SK-N-SH treated with all-trans-retinoic acid at 6 μM for 48 hours (cell line): ENCODE data around the gene SCFD1.

ENCODE experiments used
- ATAC-seq: fragments of 200-7000 bp; cut with Tn5 transposase; 3 replicates; pipeline ENCODE4 v1.9.1; 2020; ENCODE audit warnings: mild to moderate bottlenecking, moderate library complexity
- ARNTL ChIP-seq: fragments of 450-650 bp; formaldehyde crosslinking; IDR thresholded peaks from 2 replicates; pipeline ENCODE4 v1.5.0; 2020; ENCODE audit warnings: low read depth, mild to moderate bottlenecking, moderate library complexity, borderline replicate concordance
- BACH2 ChIP-seq: fragments of 250-450 bp; sonication (Bioruptor Pico); IDR thresholded peaks from 2 replicates; pipeline ENCODE4 v1.9.0; 2021; ENCODE audit warnings: mild to moderate bottlenecking, borderline replicate concordance
- CSDC2 ChIP-seq: fragments of 250-450 bp; sonication (Bioruptor Pico); IDR thresholded peaks from 2 replicates; pipeline ENCODE4 v1.5.0; 2020; ENCODE audit warnings: mild to moderate bottlenecking, moderate library complexity
- ESRRG ChIP-seq: fragments of 250-450 bp; sonication (Bioruptor Pico); IDR thresholded peaks from 2 replicates; pipeline ENCODE4 v1.6.1; 2021; ENCODE audit warnings: mild to moderate bottlenecking
- ISL1 ChIP-seq: fragments of 250-450 bp; sonication (Bioruptor Pico); IDR thresholded peaks from 2 replicates; pipeline ENCODE4 v2.1.2; 2022; ENCODE audit warnings: mild to moderate bottlenecking, moderate library complexity
- OSR1 ChIP-seq: fragments of 250-450 bp; sonication (Bioruptor Pico); IDR thresholded peaks from 2 replicates; pipeline ENCODE4 v1.8.0; 2022; ENCODE audit warnings: moderate library complexity, mild to moderate bottlenecking, inconsistent platforms
- PPARA ChIP-seq: fragments of 250-450 bp; sonication (Bioruptor Pico); IDR thresholded peaks from 2 replicates; pipeline ENCODE4 v1.5.0; 2020; ENCODE audit warnings: mild to moderate bottlenecking, borderline replicate concordance
- RARB ChIP-seq: fragments of 250-450 bp; sonication (Bioruptor Pico); IDR thresholded peaks from 2 replicates; pipeline ENCODE4 v1.8.0; 2021; ENCODE audit warnings: mild to moderate bottlenecking, moderate library complexity
- SNAI2 ChIP-seq: fragments of 250-450 bp; sonication (Bioruptor Pico); IDR thresholded peaks from 2 replicates; pipeline ENCODE4 v1.5.0; 2020; ENCODE audit warnings: mild to moderate bottlenecking, moderate library complexity
- TCF4 ChIP-seq: fragments of 250-450 bp; sonication (Bioruptor Pico); IDR thresholded peaks from 2 replicates; pipeline ENCODE4 v1.8.0; 2021; ENCODE audit warnings: mild to moderate bottlenecking, moderate library complexity, borderline replicate concordance
- TOX ChIP-seq: fragments of 250-450 bp; sonication (Bioruptor Pico); IDR thresholded peaks from 2 replicates; pipeline ENCODE4 v1.8.0; 2021; ENCODE audit warnings: mild to moderate bottlenecking, moderate library complexity, borderline replicate concordance
- ZC3H10 ChIP-seq: fragments of 250-450 bp; sonication (Bioruptor Pico); IDR thresholded peaks from 2 replicates; pipeline ENCODE4 v1.5.1; 2021; ENCODE audit warnings: mild to moderate bottlenecking, moderate library complexity
- ZFP3 ChIP-seq: fragments of 250-450 bp; sonication (Bioruptor Pico); IDR thresholded peaks from 2 replicates; pipeline ENCODE4 v1.5.0; 2020; ENCODE audit warnings: mild to moderate bottlenecking, moderate library complexity
- ZNF70 ChIP-seq: fragments of 450-650 bp; formaldehyde crosslinking; IDR thresholded peaks from 2 replicates; pipeline ENCODE4 v1.5.0; 2020; ENCODE audit warnings: mild to moderate bottlenecking, moderate library complexity
- ZNF8 ChIP-seq: fragments of 450-650 bp; formaldehyde crosslinking; IDR thresholded peaks from 2 replicates; pipeline ENCODE4 v1.5.0; 2020; ENCODE audit warnings: mild to moderate bottlenecking, moderate library complexity
- TF ChIP-seq, protein P1 (sequence below): fragments of 250-450 bp; sonication (Bioruptor Pico); IDR thresholded peaks from 2 replicates; pipeline ENCODE4 v1.5.1; 2021; ENCODE audit warnings: mild to moderate bottlenecking, moderate library complexity
- TF ChIP-seq, protein P2 (sequence below): fragments of 250-450 bp; sonication (Bioruptor Pico); IDR thresholded peaks from 2 replicates; pipeline ENCODE4 v1.8.0; 2021; ENCODE audit warnings: low read depth, mild to moderate bottlenecking, moderate library complexity, borderline replicate concordance
- TF ChIP-seq, protein P3 (sequence below): fragments of 250-450 bp; sonication (Bioruptor Pico); IDR thresholded peaks from 2 replicates; pipeline ENCODE4 v1.8.0; 2020; ENCODE audit warnings: mild to moderate bottlenecking, moderate library complexity, borderline replicate concordance
- TF ChIP-seq, protein P4 (sequence below): fragments of 250-450 bp; sonication (Bioruptor Pico); IDR thresholded peaks from 2 replicates; pipeline ENCODE4 v1.5.0; 2020; ENCODE audit warnings: mild to moderate bottlenecking, moderate library complexity
- TF ChIP-seq, protein P5 (sequence below): fragments of 250-450 bp; sonication (Bioruptor Pico); IDR thresholded peaks from 2 replicates; pipeline ENCODE4 v1.5.1; 2020; ENCODE audit warnings: low read depth, mild to moderate bottlenecking, moderate library complexity

Gene SCFD1

DNA sequence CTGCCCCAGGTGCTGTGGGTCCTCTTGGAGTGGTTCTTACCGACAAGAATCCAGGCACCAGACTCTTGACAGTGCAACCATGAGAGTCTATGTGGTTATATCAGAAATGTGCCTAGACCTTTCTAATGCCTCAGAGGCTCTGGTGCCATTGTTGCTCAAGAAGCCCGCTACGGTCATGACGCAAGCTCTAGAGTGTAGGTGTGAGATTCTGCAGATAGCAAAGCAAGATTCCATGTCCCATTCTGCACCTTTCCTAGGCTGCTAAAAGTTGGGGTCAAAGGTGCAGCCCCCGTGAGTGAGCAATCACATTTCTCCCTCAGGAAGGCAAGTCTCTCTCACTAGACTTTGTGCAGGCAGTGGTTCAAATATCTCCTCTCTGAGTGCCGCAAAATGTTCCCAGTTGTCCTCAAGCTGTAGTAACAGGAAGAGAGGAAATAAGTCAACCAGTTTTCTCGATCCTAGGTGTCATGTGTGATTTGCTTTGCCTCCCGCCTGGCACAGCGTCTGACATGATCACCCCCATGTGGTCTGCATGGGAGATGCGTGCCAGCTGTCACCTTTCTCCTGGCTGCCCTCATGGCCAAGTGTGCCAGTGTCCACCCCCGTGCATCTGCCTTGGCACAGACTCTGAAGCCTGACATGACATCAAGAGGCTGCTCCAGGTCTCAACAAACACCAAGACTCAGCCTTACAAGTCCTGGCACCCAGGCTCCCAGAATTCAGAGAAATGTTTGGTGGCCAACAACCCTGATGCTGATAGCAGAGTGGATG, 129.7 kb downstream of the SCFD1 start:
- ATAC-seq = no peak; the same call in 2 of the 3 replicates
- no peak for TF ChIP-seq ISL1 (CRISPR knock-in tag)
- TF ChIP-seq, protein P1, sequence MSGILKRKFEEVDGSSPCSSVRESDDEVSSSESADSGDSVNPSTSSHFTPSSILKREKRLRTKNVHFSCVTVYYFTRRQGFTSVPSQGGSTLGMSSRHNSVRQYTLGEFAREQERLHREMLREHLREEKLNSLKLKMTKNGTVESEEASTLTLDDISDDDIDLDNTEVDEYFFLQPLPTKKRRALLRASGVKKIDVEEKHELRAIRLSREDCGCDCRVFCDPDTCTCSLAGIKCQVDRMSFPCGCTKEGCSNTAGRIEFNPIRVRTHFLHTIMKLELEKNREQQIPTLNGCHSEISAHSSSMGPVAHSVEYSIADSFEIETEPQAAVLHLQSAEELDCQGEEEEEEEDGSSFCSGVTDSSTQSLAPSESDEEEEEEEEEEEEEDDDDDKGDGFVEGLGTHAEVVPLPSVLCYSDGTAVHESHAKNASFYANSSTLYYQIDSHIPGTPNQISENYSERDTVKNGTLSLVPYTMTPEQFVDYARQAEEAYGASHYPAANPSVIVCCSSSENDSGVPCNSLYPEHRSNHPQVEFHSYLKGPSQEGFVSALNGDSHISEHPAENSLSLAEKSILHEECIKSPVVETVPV (CRISPR knock-in tag) = no peak

DNA sequence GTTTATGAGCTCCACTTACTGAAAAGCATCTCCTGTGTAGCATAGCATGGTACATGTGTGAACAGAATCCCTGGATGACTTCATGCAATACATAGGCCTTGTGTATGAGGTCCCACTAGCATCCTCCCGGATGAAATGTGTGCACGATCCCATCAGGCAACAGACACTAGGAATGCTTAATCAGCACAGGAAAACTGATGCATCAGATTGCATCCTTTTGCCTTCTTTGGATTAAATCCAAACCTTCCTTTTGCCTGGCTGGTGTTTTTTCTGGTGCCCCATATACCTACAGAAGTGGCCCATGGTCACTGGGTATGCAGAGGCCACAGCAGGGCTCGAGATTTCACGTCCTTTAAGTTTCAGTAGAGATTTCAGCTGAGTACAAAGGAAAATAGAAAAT, 131.3 kb downstream of the SCFD1 start:
- no peak for ATAC-seq
- TF ChIP-seq ZFP3 (CRISPR knock-in tag) (no peak), ZNF70 (CRISPR knock-in tag) (no peak), OSR1 (CRISPR knock-in tag) (no peak), ESRRG (CRISPR knock-in tag) (no peak), RARB (CRISPR knock-in tag) (no peak), TCF4 (CRISPR knock-in tag) (no peak), ZNF8 (no peak), SNAI2 (CRISPR knock-in tag) (no peak), ZC3H10 (CRISPR knock-in tag) (no peak), CSDC2 (no peak)
- TF ChIP-seq, protein P2, sequence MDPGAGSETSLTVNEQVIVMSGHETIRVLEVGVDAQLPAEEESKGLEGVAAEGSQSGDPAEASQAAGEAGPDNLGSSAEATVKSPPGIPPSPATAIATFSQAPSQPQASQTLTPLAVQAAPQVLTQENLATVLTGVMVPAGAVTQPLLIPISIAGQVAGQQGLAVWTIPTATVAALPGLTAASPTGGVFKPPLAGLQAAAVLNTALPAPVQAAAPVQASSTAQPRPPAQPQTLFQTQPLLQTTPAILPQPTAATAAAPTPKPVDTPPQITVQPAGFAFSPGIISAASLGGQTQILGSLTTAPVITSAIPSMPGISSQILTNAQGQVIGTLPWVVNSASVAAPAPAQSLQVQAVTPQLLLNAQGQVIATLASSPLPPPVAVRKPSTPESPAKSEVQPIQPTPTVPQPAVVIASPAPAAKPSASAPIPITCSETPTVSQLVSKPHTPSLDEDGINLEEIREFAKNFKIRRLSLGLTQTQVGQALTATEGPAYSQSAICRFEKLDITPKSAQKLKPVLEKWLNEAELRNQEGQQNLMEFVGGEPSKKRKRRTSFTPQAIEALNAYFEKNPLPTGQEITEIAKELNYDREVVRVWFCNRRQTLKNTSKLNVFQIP = no peak
- TF ChIP-seq, protein P3, sequence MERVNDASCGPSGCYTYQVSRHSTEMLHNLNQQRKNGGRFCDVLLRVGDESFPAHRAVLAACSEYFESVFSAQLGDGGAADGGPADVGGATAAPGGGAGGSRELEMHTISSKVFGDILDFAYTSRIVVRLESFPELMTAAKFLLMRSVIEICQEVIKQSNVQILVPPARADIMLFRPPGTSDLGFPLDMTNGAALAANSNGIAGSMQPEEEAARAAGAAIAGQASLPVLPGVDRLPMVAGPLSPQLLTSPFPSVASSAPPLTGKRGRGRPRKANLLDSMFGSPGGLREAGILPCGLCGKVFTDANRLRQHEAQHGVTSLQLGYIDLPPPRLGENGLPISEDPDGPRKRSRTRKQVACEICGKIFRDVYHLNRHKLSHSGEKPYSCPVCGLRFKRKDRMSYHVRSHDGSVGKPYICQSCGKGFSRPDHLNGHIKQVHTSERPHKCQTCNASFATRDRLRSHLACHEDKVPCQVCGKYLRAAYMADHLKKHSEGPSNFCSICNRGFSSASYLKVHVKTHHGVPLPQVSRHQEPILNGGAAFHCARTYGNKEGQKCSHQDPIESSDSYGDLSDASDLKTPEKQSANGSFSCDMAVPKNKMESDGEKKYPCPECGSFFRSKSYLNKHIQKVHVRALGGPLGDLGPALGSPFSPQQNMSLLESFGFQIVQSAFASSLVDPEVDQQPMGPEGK (CRISPR knock-in tag) = no peak

DNA sequence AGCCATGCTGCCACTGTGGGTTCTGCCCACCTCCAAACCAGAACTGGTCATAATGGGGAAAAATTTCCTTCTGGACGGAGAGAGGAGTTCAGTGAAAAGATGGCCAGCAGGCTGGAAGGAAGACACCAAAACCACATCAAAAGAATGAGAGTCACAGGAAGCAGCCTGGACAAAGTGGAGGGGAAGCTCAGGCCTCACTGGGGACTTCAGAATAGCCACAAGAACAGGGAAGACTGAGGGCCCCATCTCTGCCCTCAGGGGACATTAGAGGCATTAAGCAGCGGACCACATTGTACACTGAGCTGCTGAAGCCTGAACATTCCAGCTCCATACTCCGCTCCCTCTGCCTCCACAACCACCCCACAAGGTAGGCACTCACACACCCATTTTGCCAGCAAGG, 132.7 kb downstream of the SCFD1 start:
- no peak for ATAC-seq
- TF ChIP-seq TOX (CRISPR knock-in tag) (no peak), RARB (CRISPR knock-in tag) (no peak), ISL1 (CRISPR knock-in tag) (no peak), ZNF70 (CRISPR knock-in tag) (no peak), PPARA (CRISPR knock-in tag) (no peak), ZFP3 (CRISPR knock-in tag) (no peak), ZNF8 (no peak), ESRRG (CRISPR knock-in tag) (no peak), BACH2 (no peak)
- TF ChIP-seq, protein P2 = no peak

DNA sequence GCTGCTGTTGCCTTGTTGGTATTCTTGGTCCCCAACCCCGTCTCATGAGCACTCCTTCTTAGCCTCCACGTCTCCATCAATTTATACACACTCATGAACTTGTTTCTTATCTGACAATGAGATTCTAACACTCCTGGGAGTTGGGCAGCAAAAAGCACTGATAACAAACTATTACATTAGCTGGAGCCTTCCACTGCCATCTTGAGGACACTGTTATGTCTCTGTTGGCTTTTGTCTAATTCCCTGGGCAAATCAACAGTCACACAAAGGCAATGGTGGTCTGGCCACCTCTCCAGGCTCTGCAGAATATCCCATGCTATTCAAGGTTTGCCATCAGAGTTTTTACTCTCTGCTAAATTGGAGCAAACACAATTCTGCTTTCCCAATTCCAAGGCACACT, 134.5 kb downstream of the SCFD1 start:
- no peak for ATAC-seq

More for the DNA sequence above, 134.5 kb downstream of the SCFD1 start:
- no peak for TF ChIP-seq BACH2
- TF ChIP-seq TOX (CRISPR knock-in tag) = no peak
- TF ChIP-seq ZFP3 (CRISPR knock-in tag) = no peak
- TF ChIP-seq, protein P4, sequence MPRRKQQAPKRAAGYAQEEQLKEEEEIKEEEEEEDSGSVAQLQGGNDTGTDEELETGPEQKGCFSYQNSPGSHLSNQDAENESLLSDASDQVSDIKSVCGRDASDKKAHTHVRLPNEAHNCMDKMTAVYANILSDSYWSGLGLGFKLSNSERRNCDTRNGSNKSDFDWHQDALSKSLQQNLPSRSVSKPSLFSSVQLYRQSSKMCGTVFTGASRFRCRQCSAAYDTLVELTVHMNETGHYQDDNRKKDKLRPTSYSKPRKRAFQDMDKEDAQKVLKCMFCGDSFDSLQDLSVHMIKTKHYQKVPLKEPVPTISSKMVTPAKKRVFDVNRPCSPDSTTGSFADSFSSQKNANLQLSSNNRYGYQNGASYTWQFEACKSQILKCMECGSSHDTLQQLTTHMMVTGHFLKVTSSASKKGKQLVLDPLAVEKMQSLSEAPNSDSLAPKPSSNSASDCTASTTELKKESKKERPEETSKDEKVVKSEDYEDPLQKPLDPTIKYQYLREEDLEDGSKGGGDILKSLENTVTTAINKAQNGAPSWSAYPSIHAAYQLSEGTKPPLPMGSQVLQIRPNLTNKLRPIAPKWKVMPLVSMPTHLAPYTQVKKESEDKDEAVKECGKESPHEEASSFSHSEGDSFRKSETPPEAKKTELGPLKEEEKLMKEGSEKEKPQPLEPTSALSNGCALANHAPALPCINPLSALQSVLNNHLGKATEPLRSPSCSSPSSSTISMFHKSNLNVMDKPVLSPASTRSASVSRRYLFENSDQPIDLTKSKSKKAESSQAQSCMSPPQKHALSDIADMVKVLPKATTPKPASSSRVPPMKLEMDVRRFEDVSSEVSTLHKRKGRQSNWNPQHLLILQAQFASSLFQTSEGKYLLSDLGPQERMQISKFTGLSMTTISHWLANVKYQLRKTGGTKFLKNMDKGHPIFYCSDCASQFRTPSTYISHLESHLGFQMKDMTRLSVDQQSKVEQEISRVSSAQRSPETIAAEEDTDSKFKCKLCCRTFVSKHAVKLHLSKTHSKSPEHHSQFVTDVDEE (CRISPR knock-in tag) = no peak
- TF ChIP-seq, protein P3 (CRISPR knock-in tag) = no peak
- TF ChIP-seq ARNTL (CRISPR knock-in tag) = no peak
- TF ChIP-seq OSR1 (CRISPR knock-in tag) = no peak
- TF ChIP-seq, protein P5, sequence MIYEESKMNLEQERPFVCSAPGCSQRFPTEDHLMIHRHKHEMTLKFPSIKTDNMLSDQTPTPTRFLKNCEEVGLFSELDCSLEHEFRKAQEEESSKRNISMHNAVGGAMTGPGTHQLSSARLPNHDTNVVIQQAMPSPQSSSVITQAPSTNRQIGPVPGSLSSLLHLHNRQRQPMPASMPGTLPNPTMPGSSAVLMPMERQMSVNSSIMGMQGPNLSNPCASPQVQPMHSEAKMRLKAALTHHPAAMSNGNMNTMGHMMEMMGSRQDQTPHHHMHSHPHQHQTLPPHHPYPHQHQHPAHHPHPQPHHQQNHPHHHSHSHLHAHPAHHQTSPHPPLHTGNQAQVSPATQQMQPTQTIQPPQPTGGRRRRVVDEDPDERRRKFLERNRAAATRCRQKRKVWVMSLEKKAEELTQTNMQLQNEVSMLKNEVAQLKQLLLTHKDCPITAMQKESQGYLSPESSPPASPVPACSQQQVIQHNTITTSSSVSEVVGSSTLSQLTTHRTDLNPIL (CRISPR knock-in tag) = no peak
- no peak for TF ChIP-seq TCF4 (CRISPR knock-in tag)
- TF ChIP-seq SNAI2 (CRISPR knock-in tag) = no peak
